Measurements from ENCODE around the gene HPRT1. TPM values are rescaled to one million over a fixed set of nuclear protein-coding genes. Genes with fewer than 3 reads are reported as not detected.

The HPRT1 gene
- total RNA-seq, 1 donor from 2014 or later = 17.3 TPM

DNA sequence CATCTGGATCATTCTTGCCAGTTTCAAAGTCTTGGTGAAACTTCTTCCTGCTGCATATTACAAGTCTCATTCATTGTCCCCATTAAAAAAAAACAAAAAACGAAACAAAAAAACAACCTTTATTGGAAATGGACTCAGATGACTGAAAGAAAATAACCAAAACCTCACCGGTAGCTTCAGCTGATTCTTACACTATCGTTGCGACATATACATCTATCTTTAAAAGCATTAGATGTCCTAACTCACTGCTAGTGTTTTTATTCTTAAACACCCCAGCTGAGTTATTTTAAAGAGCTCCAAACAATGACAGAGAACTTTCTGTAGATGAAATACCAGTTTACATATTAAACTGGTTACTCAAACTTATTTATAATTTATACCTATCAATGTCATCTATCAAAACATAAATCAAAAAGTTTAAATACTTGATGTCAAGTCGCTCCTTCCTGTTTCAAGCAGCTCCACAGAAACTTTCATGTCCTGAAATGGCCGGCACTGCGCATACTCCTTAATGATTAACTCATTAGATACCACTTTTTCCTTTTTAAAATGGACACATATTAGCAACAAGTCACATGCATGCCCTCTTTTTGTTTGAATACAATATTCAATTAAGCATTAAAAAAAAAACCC is 87.2 kb downstream of the HPRT1 start:
- H3K36me3 Mint-ChIP-seq (ENCODE audit: low read depth) = no peaks in the 10 kb centered on the region

DNA sequence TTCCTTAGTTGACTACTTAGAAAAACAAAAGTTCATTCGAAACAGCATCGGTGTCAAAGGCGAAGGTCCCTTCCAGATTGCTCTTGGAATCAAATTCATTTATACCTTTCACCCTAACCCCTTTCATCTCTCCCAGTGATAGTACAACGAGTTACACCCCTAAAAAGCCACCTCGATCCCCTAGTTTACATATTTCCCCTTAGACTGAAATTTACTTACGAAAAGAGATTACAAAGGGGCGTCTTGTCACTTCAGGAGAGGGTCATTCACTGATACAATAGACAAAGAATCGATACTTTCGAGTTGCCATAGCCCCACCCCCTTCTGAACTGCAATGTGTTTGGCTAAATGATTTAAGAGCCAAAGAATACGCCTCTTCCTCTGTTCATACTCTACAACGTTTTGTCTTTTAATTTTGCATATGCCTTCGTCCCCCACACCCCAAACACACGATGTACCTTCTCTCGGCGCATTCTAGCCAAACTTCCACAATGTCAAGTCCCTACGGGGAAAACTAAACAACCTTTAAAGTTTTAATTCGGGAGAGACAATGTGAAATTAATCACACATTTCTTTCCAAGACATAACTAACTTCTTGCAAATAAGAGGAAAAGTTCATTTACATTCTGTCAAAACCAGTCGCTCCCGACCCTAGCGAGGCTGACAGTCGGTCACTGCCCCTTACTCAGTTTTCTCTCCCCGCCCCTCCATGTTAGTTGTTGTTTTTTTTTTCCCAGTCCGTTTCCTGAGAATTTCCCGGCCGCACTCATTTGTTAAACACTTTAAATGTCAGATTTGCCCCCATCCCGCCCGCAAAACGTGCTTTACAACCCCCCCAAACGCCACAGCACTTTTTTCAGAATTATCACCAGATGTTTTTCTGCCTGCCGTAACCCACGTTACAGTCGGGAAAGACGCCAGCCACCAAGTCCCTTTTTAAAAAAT is 88.6 kb downstream of the HPRT1 start:
- Mint-ChIP-seq H3K4me1 (ENCODE audit: low read depth) (peaks cover 33% of the 10 kb centered on the region), H3K27me3 (ENCODE audit: low read depth) (no peaks in the 10 kb centered on the region), H3K9me3 (ENCODE audit: low read depth) (no peaks in the 10 kb centered on the region), H3K36me3 (ENCODE audit: low read depth) (no peaks in the 10 kb centered on the region), H3K27ac (ENCODE audit: unreplicated experiment) (peak overlapping the region; percentile 98), H3K4me3 (ENCODE audit: unreplicated experiment) (peak overlapping the region; percentile 89)
- TF ChIP-seq, protein P1, sequence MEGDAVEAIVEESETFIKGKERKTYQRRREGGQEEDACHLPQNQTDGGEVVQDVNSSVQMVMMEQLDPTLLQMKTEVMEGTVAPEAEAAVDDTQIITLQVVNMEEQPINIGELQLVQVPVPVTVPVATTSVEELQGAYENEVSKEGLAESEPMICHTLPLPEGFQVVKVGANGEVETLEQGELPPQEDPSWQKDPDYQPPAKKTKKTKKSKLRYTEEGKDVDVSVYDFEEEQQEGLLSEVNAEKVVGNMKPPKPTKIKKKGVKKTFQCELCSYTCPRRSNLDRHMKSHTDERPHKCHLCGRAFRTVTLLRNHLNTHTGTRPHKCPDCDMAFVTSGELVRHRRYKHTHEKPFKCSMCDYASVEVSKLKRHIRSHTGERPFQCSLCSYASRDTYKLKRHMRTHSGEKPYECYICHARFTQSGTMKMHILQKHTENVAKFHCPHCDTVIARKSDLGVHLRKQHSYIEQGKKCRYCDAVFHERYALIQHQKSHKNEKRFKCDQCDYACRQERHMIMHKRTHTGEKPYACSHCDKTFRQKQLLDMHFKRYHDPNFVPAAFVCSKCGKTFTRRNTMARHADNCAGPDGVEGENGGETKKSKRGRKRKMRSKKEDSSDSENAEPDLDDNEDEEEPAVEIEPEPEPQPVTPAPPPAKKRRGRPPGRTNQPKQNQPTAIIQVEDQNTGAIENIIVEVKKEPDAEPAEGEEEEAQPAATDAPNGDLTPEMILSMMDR (IDR thresholded peaks at IDR 0.05) = no peak
- DNase-seq (ENCODE audit: low spot score) = no peak

More for the DNA sequence above, 87.2 kb downstream of the HPRT1 start:
- Mint-ChIP-seq H3K4me1 (ENCODE audit: low read depth) (peaks cover 38% of the 10 kb centered on the region), H3K9me3 (ENCODE audit: low read depth) (no peaks in the 10 kb centered on the region), H3K27ac (ENCODE audit: unreplicated experiment) (peak overlapping the region; percentile 29), H3K4me3 (ENCODE audit: unreplicated experiment) (peak overlapping the region; percentile 89), H3K27me3 (ENCODE audit: low read depth) (no peaks in the 10 kb centered on the region)
- TF ChIP-seq, protein P1 (IDR thresholded peaks at IDR 0.05) = no peak
- DNase-seq (ENCODE audit: low spot score) = no peak

Small RNA genes within 50 kb of the gene (microRNA-seq; reads per million reads assigned to microRNA genes)
- 6,352 reads per million, percentile 92 among the genes with 10 or more reads in this experiment for gene MIR424 (ENCODE audit: borderline number of aligned reads)
- 7.2 reads per million, percentile 12 among the genes with 10 or more reads in this experiment for gene MIR450A1 (ENCODE audit: borderline number of aligned reads)
- gene MIR450A2 (ENCODE audit: borderline number of aligned reads) = 8.3 reads per million, percentile 18 among the genes with 10 or more reads in this experiment
- gene MIR450B (ENCODE audit: borderline number of aligned reads) = 10.0 reads per million, percentile 22 among the genes with 10 or more reads in this experiment
- 71.5 reads per million, percentile 54 among the genes with 10 or more reads in this experiment for gene MIR503 (ENCODE audit: borderline number of aligned reads)
- 147 reads per million, percentile 62 among the genes with 10 or more reads in this experiment for gene MIR542 (ENCODE audit: borderline number of aligned reads)

Other genes starting within 250 kb of the HPRT1 start
- gene CCDC160, start 223.0 kb upstream of the HPRT1 start, total RNA-seq = 0.70 to 1.6 TPM (median 0.87 TPM) in 3 replicates
- 25.5 to 34.7 TPM (median 27.7 TPM) in 3 replicates for gene PHF6, start 86.9 kb upstream of the HPRT1 start, total RNA-seq
- gene PLAC1, start 198.3 kb downstream of the HPRT1 start, total RNA-seq = not detected in 3 replicates